CD14-positive monocyte (primary cell): ENCODE measurements around the gene PITPNC1. TPM values are rescaled to one million over a fixed set of nuclear protein-coding genes. Genes with fewer than 3 reads are reported as not detected.

Source experiments
- DNase-seq, 3 donors: peaks; one replicate each; pipeline ENCODE4 v3.0.0-alpha.2; 2011 to 2022
- H2AFZ ChIP-seq: 2 replicates; pipeline ENCODE4 v1.6.0; 2012; ENCODE audit warnings: mild to moderate bottlenecking, low read depth, low read length, inconsistent platforms; ENCODE audit not compliant: insufficient read depth, poor library complexity, severe bottlenecking
- H3K27ac ChIP-seq, 2 donors: 1 replicate in 1 of 2; 2 replicates in 1 of 2; pipeline ENCODE4 v1.5.1; 2012 to 2013; ENCODE audit warnings: low read length in 2 of 2, control low read depth in 1 of 2, inconsistent platforms in 1 of 2, low read depth in 1 of 2, mild to moderate bottlenecking in 1 of 2
- H3K27me3 ChIP-seq, 2 donors: one replicate each; pipeline versions ENCODE4 v1.6.0 to v1.6.1; 2011 to 2013; ENCODE audit warnings: low read length in 2 of 2; ENCODE audit not compliant: control insufficient read depth in 2 of 2, insufficient read depth in 2 of 2
- H3K36me3 ChIP-seq, 2 donors: replicated peaks in 1 of 2; 1 replicate in 1 of 2; 2 replicates in 1 of 2; pipeline versions ENCODE4 v1.5.1 to v1.6.1; 2012 to 2013; ENCODE audit warnings: low read length in 2 of 2, control low read depth in 1 of 2, inconsistent platforms in 1 of 2, mild to moderate bottlenecking in 1 of 2; ENCODE audit not compliant: insufficient read depth in 2 of 2, control insufficient read depth in 1 of 2
- H3K4me1 ChIP-seq, 2 donors: 1 replicate in 1 of 2; 2 replicates in 1 of 2; pipeline versions ENCODE4 v1.5.1 to v1.6.1; 2012 to 2013; ENCODE audit warnings: low read length in 2 of 2, control low read depth in 1 of 2, inconsistent platforms in 1 of 2, mild to moderate bottlenecking in 1 of 2, moderate library complexity in 1 of 2; ENCODE audit not compliant: insufficient read depth in 2 of 2, control insufficient read depth in 1 of 2
- H3K4me2 ChIP-seq: replicated peaks from 2 replicates; pipeline ENCODE3; 2012; ENCODE audit warnings: low read length, moderate library complexity, mild to moderate bottlenecking; ENCODE audit not compliant: poor library complexity, severe bottlenecking; ENCODE audit errors: extremely low read depth
- H3K4me3 ChIP-seq, 3 experiments: fragments of 200-600 bp in 1 of 3; sonication (generic) in 1 of 3; replicated peaks in 1 of 3; 1 replicate in 2 of 3; 2 replicates in 1 of 3; pipeline ENCODE4 v1.5.1; 2011 to 2013; ENCODE audit warnings: low read length in 3 of 3, mild to moderate bottlenecking in 3 of 3, control low read depth in 2 of 3, low read depth in 2 of 3, inconsistent platforms in 1 of 3, moderate library complexity in 1 of 3
- H3K79me2 ChIP-seq: 2 replicates; pipeline ENCODE4 v1.6.0; 2012; ENCODE audit warnings: mild to moderate bottlenecking, control low read depth, inconsistent platforms, low read length, moderate library complexity; ENCODE audit not compliant: insufficient read depth
- H3K9ac ChIP-seq: 2 replicates; pipeline ENCODE4 v1.6.0; 2017; ENCODE audit warnings: low read length, mild to moderate bottlenecking; ENCODE audit not compliant: insufficient read depth, poor library complexity, severe bottlenecking
- H3K9me3 ChIP-seq, 2 donors: replicated peaks in 1 of 2; 1 replicate in 1 of 2; 2 replicates in 1 of 2; pipeline versions ENCODE4 v1.5.1 to v1.6.1; 2012 to 2013; ENCODE audit warnings: low read length in 2 of 2, control low read depth in 1 of 2; ENCODE audit not compliant: control insufficient read depth in 1 of 2, insufficient read depth in 1 of 2
- H4K20me1 ChIP-seq: 2 replicates; pipeline ENCODE4 v1.6.0; 2012; ENCODE audit warnings: mild to moderate bottlenecking, low read length, control low read depth, moderate library complexity; ENCODE audit not compliant: insufficient read depth
- H3K27ac Mint-ChIP-seq, 7 donors: one replicate each; pipeline ENCODE4 v1.8.0; 2020; ENCODE audit warnings: mild to moderate bottlenecking in 7 of 7, mixed read lengths in 7 of 7, moderate library complexity in 6 of 7, inconsistent platforms in 2 of 7
- H3K27me3 Mint-ChIP-seq, 3 donors: one replicate each; pipeline ENCODE4 v1.8.0; 2021 to 2022; ENCODE audit warnings: low read depth in 3 of 3, mild to moderate bottlenecking in 3 of 3, mixed read lengths in 3 of 3, moderate library complexity in 3 of 3, inconsistent platforms in 1 of 3
- H3K36me3 Mint-ChIP-seq, 2 donors: one replicate each; pipeline ENCODE4 v1.8.0; 2020; ENCODE audit warnings: mixed read lengths in 2 of 2, inconsistent platforms in 1 of 2, mild to moderate bottlenecking in 1 of 2
- H3K4me1 Mint-ChIP-seq: one replicate; pipeline ENCODE4 v1.8.0; 2020; ENCODE audit warnings: mild to moderate bottlenecking, mixed read lengths
- H3K4me3 Mint-ChIP-seq, 2 donors: one replicate each; pipeline ENCODE4 v1.8.0; 2020; ENCODE audit warnings: mild to moderate bottlenecking in 2 of 2, mixed read lengths in 2 of 2, moderate library complexity in 1 of 2
- H3K9me3 Mint-ChIP-seq, 7 donors: one replicate each; pipeline ENCODE4 v1.8.0; 2020 to 2022; ENCODE audit warnings: mixed read lengths in 7 of 7, mild to moderate bottlenecking in 6 of 7, moderate library complexity in 6 of 7, inconsistent platforms in 2 of 7
- CTCF ChIP-seq: fragments of 200-600 bp; IDR thresholded peaks from one replicate; pipeline ENCODE4 v1.8.0; 2022; ENCODE audit warnings: antibody characterized with exemption, mild to moderate bottlenecking
- WGBS: methylation state at CpG from one replicate; pipeline ENCODE4 v1.1.5; 2013; ENCODE audit warnings: missing lambda C conversion rate; ENCODE audit not compliant: insufficient coverage; 5-methylcytosine and 5-hydroxymethylcytosine counted together
- intact Hi-C, 2 donors: fragments of 100-400 bp; cut with micrococcal nuclease; formaldehyde crosslinking; loops; one replicate each; pipeline versions ENCODE4 v1.15.0 to v1.15.1; 2023
- polyA plus RNA-seq, 3 donors: library from polyadenylated mRNA; depleted of rRNA in 1 of 3; unstranded in 2 of 3; stranded (reverse) in 1 of 3; fragments of 300-500 nt in 2 of 3; fragments of >200 nt in 1 of 3; fragmentation: Illumina TruSeq in 2 of 3; gene quantifications; 1 replicate in 2 of 3; 2 replicates in 1 of 3; pipeline ENCODE4 v1.2.3, GENCODE V29; 2012 to 2021

PITPNC1 gene
- polyA plus RNA-seq, 3 donors, result 18.5 to 31.0 (median 21.7) TPM

- Mint-ChIP-seq H3K4me3 (peak overlapping the region; percentile 59 to 67), H3K4me1 (peaks cover 35% of the 10 kb centered on the region), H3K27ac (peak overlapping the region in 5 of 7 donors; percentile 37 to 82 (median 50)), H3K36me3 (no peaks in the 10 kb centered on the region), H3K9me3 (peaks cover 0 to 3% (median 0%) of the 10 kb centered on the region in 7 donors), H3K27me3 (peaks cover 0 to 14% (median 0%) of the 10 kb centered on the region in 3 donors)
- Histone ChIP-seq H3K36me3 (no peaks in the 10 kb centered on the region), H3K27ac (no peak overlapping the region), H3K79me2 (peaks cover 6% of the 10 kb centered on the region), H3K9me3 (no peaks in the 10 kb centered on the region), H3K4me2 (peak overlapping the region; percentile 10), H3K9ac (no peak overlapping the region), H3K27me3 (no peaks in the 10 kb centered on the region), H3K4me1 (peaks cover 24% of the 10 kb centered on the region in 2 donors), H3K4me3 (peak overlapping the region in 1 of 3 experiments; percentile 26), H2AFZ (peak overlapping the region; percentile 46), H4K20me1 (peaks cover 6% of the 10 kb centered on the region)
- peak; percentile 74 to 86 (median 83) for DNase-seq
- 20% methylated on average over 8 of the region's 12 CpGs for WGBS
- intact Hi-C loops, result loop anchor here (5.0 to 10.0 kb wide), 3 partner anchors 58 to 313 kb away; no protein-coding TSS in a partner anchor
- TF ChIP-seq CTCF, result peak; percentile 93
Observed at GRCh38 chr17:67374329-67375053, 2.6 kb upstream of the PITPNC1 start.

DNA sequence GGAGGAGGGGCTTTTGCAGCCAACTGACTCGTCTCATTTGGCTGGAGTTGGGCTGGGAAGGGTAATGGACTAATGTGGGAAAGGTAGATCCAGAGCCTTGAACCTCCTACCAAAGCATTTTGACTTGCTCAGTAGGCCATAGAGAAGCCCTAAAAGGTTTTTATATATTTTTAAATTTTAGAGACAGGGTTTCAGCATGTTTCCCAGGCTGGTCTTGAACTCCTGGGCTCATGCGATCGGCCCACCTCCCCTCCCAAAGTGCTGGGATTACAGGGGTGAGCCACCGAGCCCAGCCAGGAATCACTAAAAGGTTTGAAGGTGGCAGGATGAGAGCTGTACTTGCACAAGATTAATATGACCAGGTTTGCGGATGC, 2.0 kb upstream of the PITPNC1 start:
- no peaks in the 10 kb centered on the region for H3K9me3 ChIP-seq
- no peak overlapping the region for H3K4me3 ChIP-seq
- H3K27ac Mint-ChIP-seq, result peak overlapping the region in 2 of 7 donors; percentile 75 to 82
- H3K36me3 Mint-ChIP-seq, result no peaks in the 10 kb centered on the region
- H3K4me1 Mint-ChIP-seq, result peaks cover 35% of the 10 kb centered on the region
- intact Hi-C loops, result loop anchor here (5.0 to 10.0 kb wide), 2 partner anchors 57 to 100 kb away; no protein-coding TSS in a partner anchor
- H3K9ac ChIP-seq, result no peak overlapping the region
- peaks cover 12% of the 10 kb centered on the region for H4K20me1 ChIP-seq
- H3K36me3 ChIP-seq, result no peaks in the 10 kb centered on the region
- no peak overlapping the region for H3K4me2 ChIP-seq
- no peaks in the 10 kb centered on the region for H3K27me3 ChIP-seq
- peaks cover 24 to 25% of the 10 kb centered on the region in 2 donors for H3K4me1 ChIP-seq
- H3K27ac ChIP-seq, result no peak overlapping the region
- no peak for TF ChIP-seq CTCF
- 89% methylated on average over 1 of the region's 5 CpGs for WGBS
- peaks cover 6% of the 10 kb centered on the region for H3K79me2 ChIP-seq
- peak overlapping the region; percentile 59 to 67 for H3K4me3 Mint-ChIP-seq
- DNase-seq, result no peak
- H3K9me3 Mint-ChIP-seq, result peaks cover 0 to 5% (median 0%) of the 10 kb centered on the region in 7 donors
- H3K27me3 Mint-ChIP-seq, result peaks cover 0 to 14% (median 0%) of the 10 kb centered on the region in 3 donors
- H2AFZ ChIP-seq, result peak overlapping the region; percentile 46
